Mucosa of descending colon (tissue), 3 donors: ENCODE results near the gene INKA2. TPM values are rescaled to one million over a fixed set of nuclear protein-coding genes. Genes with fewer than 3 reads are reported as not detected.

Experiments
- ATAC-seq: fragments of 200-7000 bp; cut with Tn5 transposase; one replicate; pipeline ENCODE4 v1.9.1; 2020; ENCODE audit warnings: mild to moderate bottlenecking, moderate library complexity
- DNase-seq, 3 donors: peaks; one replicate each; pipeline ENCODE4 v3.0.0-alpha.2; 2020
- H3K36me3 ChIP-seq: fragments of 200-600 bp; one replicate; pipeline ENCODE4 v1.8.0; 2021; ENCODE audit warnings: low read depth, mild to moderate bottlenecking
- H3K4me1 ChIP-seq: fragments of 200-600 bp; one replicate; pipeline ENCODE4 v1.8.0; 2021; ENCODE audit warnings: low read depth, mild to moderate bottlenecking
- H3K4me3 ChIP-seq: fragments of 200-600 bp; one replicate; pipeline ENCODE4 v1.8.0; 2021; ENCODE audit warnings: mild to moderate bottlenecking
- H3K9me3 ChIP-seq: fragments of 200-600 bp; one replicate; pipeline ENCODE4 v1.8.0; 2021; ENCODE audit warnings: mild to moderate bottlenecking
- intact Hi-C, 2 donors: fragments of 100-400 bp; cut with DNase I in 1 of 2; cut with micrococcal nuclease in 1 of 2; formaldehyde crosslinking; loops; one replicate each; pipeline versions ENCODE4 v1.11.0 to v1.11.1; 2022; cut with DNase I, micrococcal nuclease
- total RNA-seq, 3 donors: library from RNA; stranded (reverse); fragmentation: NEBNext Ultra II Directional in 2 of 3; extraction: Animal tissue kit (Norgen Biotek cat#: 25700) in 2 of 3; gene quantifications; one replicate each; pipeline versions ENCODE4 v1.2.1 to v1.2.4, GENCODE V29; 2021 to 2023
- TF ChIP-seq, protein P1 (sequence below): fragments of 200-600 bp; IDR thresholded peaks from one replicate; pipeline ENCODE4 v1.8.0; 2022; ENCODE audit warnings: antibody characterized with exemption, mild to moderate bottlenecking
- donor health status: DM: no; HTN: no; CAD: no; lungs with moderate emphysema.
- donor health status: DM: no; HTN: no; CAD: no.
- donor health status: DM: no; HTN: yes; CAD: no.

Gene INKA2
- total RNA-seq, 3 donors from 2014 or later = 2.3 to 9.8 (median 2.5) TPM

DNA sequence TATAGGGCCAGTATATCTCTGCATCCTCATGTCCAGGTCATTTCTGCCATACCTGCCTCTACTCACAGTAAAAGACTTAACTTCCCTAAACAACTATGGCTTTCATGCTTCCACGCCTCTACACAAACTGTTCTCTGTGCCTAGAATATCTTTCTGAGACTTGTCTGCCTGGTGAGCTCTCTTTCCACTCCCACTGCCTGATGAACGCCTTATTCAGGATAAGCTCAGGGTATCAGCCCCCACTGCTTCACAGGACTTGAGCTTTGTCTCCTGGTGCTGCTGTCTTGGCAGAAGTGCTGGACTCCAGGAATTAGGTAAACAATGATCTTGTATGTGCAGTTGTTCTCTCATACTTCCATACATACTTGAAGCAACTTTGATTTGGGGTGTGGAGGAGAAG, 11.7 kb upstream of the INKA2 start:
- no peaks in the 10 kb centered on the region for H3K9me3 ChIP-seq
- no peak overlapping the region for H3K4me3 ChIP-seq
- TF ChIP-seq, protein P1, sequence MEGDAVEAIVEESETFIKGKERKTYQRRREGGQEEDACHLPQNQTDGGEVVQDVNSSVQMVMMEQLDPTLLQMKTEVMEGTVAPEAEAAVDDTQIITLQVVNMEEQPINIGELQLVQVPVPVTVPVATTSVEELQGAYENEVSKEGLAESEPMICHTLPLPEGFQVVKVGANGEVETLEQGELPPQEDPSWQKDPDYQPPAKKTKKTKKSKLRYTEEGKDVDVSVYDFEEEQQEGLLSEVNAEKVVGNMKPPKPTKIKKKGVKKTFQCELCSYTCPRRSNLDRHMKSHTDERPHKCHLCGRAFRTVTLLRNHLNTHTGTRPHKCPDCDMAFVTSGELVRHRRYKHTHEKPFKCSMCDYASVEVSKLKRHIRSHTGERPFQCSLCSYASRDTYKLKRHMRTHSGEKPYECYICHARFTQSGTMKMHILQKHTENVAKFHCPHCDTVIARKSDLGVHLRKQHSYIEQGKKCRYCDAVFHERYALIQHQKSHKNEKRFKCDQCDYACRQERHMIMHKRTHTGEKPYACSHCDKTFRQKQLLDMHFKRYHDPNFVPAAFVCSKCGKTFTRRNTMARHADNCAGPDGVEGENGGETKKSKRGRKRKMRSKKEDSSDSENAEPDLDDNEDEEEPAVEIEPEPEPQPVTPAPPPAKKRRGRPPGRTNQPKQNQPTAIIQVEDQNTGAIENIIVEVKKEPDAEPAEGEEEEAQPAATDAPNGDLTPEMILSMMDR = no peak
- DNase-seq (no peak), ATAC-seq (no peak)
- H3K4me1 ChIP-seq = peaks cover 7% of the 10 kb centered on the region
- intact Hi-C loops = no loop called here
- H3K36me3 ChIP-seq = no peaks in the 10 kb centered on the region

DNA sequence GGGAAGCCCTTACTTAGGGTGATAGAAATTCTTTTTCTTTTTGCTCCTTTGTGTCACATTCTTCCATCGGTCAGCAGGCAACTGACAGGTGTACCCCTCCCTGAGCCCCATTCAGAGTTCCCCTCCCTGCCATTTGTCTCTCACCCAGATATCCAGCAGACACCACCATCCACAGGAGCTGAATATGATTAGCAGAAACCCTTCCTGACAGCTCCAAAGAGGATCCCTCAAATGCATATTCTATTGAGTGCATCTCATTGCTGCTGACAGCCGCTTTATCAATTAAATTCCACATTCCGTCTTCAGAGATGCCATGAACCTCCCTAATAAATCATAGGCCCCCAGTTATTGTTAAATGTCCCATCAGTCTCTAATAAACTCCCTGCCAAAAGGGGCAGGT, 10.4 kb upstream of the INKA2 start:
- intact Hi-C loops = loop anchor here in 1 of 2 donors (10.0 kb wide), 1 partner anchor 245 kb away; the partner anchor contains the start of genes ADORA3 and TMIGD3
- TF ChIP-seq, protein P1 = no peak
- Histone ChIP-seq H3K9me3 (no peaks in the 10 kb centered on the region), H3K4me1 (peaks cover 4% of the 10 kb centered on the region), H3K4me3 (no peak overlapping the region), H3K36me3 (no peaks in the 10 kb centered on the region)
- ATAC-seq = no peak
- DNase-seq = no peak

DNA sequence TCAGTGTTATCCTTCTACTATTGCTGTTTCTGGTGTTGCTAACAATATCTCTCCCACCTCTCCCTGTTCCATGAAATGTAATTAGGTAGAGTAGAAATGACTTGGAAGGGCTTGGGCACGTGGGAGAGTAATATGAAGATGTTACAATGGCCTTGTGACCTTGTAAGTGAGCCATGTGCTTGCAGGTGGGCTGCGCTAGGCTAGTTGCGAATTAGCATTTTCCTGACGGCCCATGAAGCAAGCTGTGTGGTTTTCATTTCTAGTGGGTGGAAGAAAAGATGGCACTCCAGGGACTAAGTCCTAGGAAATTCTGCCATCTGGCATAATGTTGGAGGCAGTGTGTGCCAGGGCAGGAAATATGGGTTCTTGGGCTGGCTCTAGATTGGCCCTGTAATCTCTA, 8.8 kb upstream of the INKA2 start:
- Histone ChIP-seq H3K36me3 (no peaks in the 10 kb centered on the region), H3K9me3 (no peaks in the 10 kb centered on the region), H3K4me1 (no peaks in the 10 kb centered on the region), H3K4me3 (no peak overlapping the region)
- ATAC-seq = no peak
- DNase-seq = no peak
- TF ChIP-seq, protein P1 = no peak
- intact Hi-C loops = loop anchor here in 1 of 2 donors (10.0 kb wide), 1 partner anchor 243 kb away; the partner anchor contains the start of genes ADORA3 and TMIGD3

DNA sequence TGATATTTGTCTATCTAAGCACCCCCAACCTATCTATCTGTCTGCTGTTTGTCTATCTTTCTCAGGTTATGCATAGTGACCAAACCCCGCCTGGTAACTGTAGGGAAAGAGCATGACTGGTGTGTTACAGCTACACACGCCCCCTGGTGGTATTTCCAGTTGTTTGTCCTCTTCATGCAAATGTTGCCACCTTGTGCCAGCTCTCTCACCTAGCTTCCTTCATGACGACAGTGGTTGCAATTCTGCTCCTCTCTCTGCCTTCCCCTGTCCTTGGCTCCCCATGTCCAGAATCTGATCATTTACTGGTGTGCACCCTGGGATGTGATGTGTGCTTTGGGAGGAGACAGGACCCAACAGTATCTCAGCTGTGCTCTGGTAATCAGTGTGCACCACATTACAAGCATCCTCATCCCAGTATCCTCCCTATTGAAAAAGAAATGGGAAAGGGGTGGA, 8.1 kb upstream of the INKA2 start:
- ATAC-seq (peak; percentile 95), DNase-seq (peak in 1 of 3 donors; percentile 90)
- intact Hi-C loops = loop anchor here in 1 of 2 donors (10.0 kb wide), 1 partner anchor 243 kb away; the partner anchor contains the start of genes ADORA3 and TMIGD3
- no peaks in the 10 kb centered on the region for H3K9me3 ChIP-seq
- H3K4me1 ChIP-seq = no peaks in the 10 kb centered on the region
- TF ChIP-seq, protein P1 = peak; percentile 39
- no peaks in the 10 kb centered on the region for H3K36me3 ChIP-seq
- H3K4me3 ChIP-seq = no peak overlapping the region

DNA sequence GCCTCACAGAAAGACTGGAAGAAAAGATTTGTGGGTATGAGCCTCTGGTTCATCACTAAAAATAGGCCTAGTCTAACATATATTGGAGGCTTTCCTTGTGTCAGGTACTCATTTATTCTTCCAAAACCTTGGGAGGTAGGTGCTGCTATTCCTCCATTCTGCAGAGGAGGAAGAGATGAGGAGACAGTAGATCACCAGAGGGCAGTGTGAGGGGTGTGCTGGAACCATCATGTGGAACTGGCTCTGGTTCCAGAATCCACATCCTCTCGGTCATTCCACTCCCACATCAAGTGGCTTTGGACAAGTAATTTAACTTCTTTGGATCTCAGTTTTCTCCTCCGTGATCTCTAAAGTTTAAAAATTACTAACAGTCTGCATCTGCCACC, 7.4 kb upstream of the INKA2 start:
- no peak for DNase-seq
- no peak for ATAC-seq
- Histone ChIP-seq H3K4me3 (no peak overlapping the region), H3K9me3 (no peaks in the 10 kb centered on the region), H3K36me3 (no peaks in the 10 kb centered on the region), H3K4me1 (no peaks in the 10 kb centered on the region)
- intact Hi-C loops = loop anchor here in 1 of 2 donors (10.0 kb wide), 1 partner anchor 242 kb away; the partner anchor contains the start of genes ADORA3 and TMIGD3
- TF ChIP-seq, protein P1 = no peak
